ENCODE results near the gene FYN.
"Not testable (repeated sequence)": the region's sequence is repeated elsewhere in the genome, so short reads cannot be mapped to it uniquely, and the experiment has no call there.

The FYN gene

GRCh38 chr6:111838749-111839484, 34.3 kb downstream of the FYN start:
- DNase-seq, result no peak
- peak overlapping the region; percentile 15 for H3K4me3 Mint-ChIP-seq
- no peaks in the 10 kb centered on the region for H3K27me3 Mint-ChIP-seq
- H3K4me1 Mint-ChIP-seq (ENCODE audit: low read depth), result peaks cover 27% of the 10 kb centered on the region
- H3K36me3 Mint-ChIP-seq (ENCODE audit: low read depth), result peaks cover 40% of the 10 kb centered on the region
- H3K27ac Mint-ChIP-seq, result no peak overlapping the region
- H3K9me3 Mint-ChIP-seq, result no peaks in the 10 kb centered on the region

GRCh38 chr6:111837641-111838500, 35.4 kb downstream of the FYN start:
- H3K4me3 Mint-ChIP-seq, result peak overlapping the region; percentile 75
- H3K9me3 Mint-ChIP-seq, result no peaks in the 10 kb centered on the region
- no peak overlapping the region for H3K27ac Mint-ChIP-seq
- DNase-seq, result peak; percentile 71
- no peaks in the 10 kb centered on the region for H3K27me3 Mint-ChIP-seq
- peaks cover 50% of the 10 kb centered on the region for H3K36me3 Mint-ChIP-seq (ENCODE audit: low read depth)
- peaks cover 38% of the 10 kb centered on the region for H3K4me1 Mint-ChIP-seq (ENCODE audit: low read depth)

GRCh38 chr6:111837007-111837406, 36.2 kb downstream of the FYN start:
- DNase-seq, result no peak
- peaks cover 45% of the 10 kb centered on the region for H3K4me1 Mint-ChIP-seq (ENCODE audit: low read depth)
- peak overlapping the region; percentile 75 for H3K4me3 Mint-ChIP-seq
- H3K9me3 Mint-ChIP-seq, result no peaks in the 10 kb centered on the region
- peaks cover 57% of the 10 kb centered on the region for H3K36me3 Mint-ChIP-seq (ENCODE audit: low read depth)
- no peak overlapping the region for H3K27ac Mint-ChIP-seq
- H3K27me3 Mint-ChIP-seq, result no peaks in the 10 kb centered on the region

GRCh38 chr6:111835807-111836206, 37.4 kb downstream of the FYN start:
- no peak for DNase-seq
- Mint-ChIP-seq H3K27ac (peak overlapping the region; percentile 96), H3K4me1 (ENCODE audit: low read depth) (peaks cover 57% of the 10 kb centered on the region), H3K36me3 (ENCODE audit: low read depth) (peaks cover 70% of the 10 kb centered on the region), H3K9me3 (no peaks in the 10 kb centered on the region), H3K4me3 (peak overlapping the region; percentile 75), H3K27me3 (no peaks in the 10 kb centered on the region)

- H3K27me3 Mint-ChIP-seq, H3K9me3 Mint-ChIP-seq, DNase-seq: not testable (repeated sequence)
- peaks cover 74% of the 10 kb centered on the region for H3K36me3 Mint-ChIP-seq (ENCODE audit: low read depth)
- peak overlapping the region; percentile 96 for H3K27ac Mint-ChIP-seq
- H3K4me3 Mint-ChIP-seq, result peak overlapping the region; percentile 75
- H3K4me1 Mint-ChIP-seq (ENCODE audit: low read depth), result peaks cover 61% of the 10 kb centered on the region
Observed at GRCh38 chr6:111835398-111835797, 37.9 kb downstream of the FYN start.

GRCh38 chr6:111834356-111834755, 38.9 kb downstream of the FYN start:
- DNase-seq, result no peak
- no peaks in the 10 kb centered on the region for H3K9me3 Mint-ChIP-seq
- peaks cover 72% of the 10 kb centered on the region for H3K4me1 Mint-ChIP-seq (ENCODE audit: low read depth)
- peak overlapping the region; percentile 32 for H3K4me3 Mint-ChIP-seq
- peaks cover 84% of the 10 kb centered on the region for H3K36me3 Mint-ChIP-seq (ENCODE audit: low read depth)
- H3K27me3 Mint-ChIP-seq, result no peaks in the 10 kb centered on the region
- peak overlapping the region; percentile 96 for H3K27ac Mint-ChIP-seq

- no peaks in the 10 kb centered on the region for H3K9me3 Mint-ChIP-seq
- H3K36me3 Mint-ChIP-seq (ENCODE audit: low read depth), result peaks cover 94% of the 10 kb centered on the region
- H3K4me1 Mint-ChIP-seq (ENCODE audit: low read depth), result peaks cover 85% of the 10 kb centered on the region
- DNase-seq, result no peak
- H3K27ac Mint-ChIP-seq, result peak overlapping the region; percentile 96
- peak overlapping the region; percentile 65 for H3K4me3 Mint-ChIP-seq
- H3K27me3 Mint-ChIP-seq, result no peaks in the 10 kb centered on the region
Observed at GRCh38 chr6:111832833-111833418, 40.3 kb downstream of the FYN start.

- Mint-ChIP-seq H3K9me3 (no peaks in the 10 kb centered on the region), H3K4me1 (ENCODE audit: low read depth) (peaks cover 98% of the 10 kb centered on the region), H3K36me3 (ENCODE audit: low read depth) (peaks cover 98% of the 10 kb centered on the region), H3K4me3 (no peak overlapping the region), H3K27me3 (no peaks in the 10 kb centered on the region), H3K27ac (peak overlapping the region; percentile 60)
- DNase-seq, result no peak
Observed at GRCh38 chr6:111831408-111831807, 41.8 kb downstream of the FYN start.

- Mint-ChIP-seq H3K27ac (peak overlapping the region; percentile 60), H3K36me3 (ENCODE audit: low read depth) (peaks cover 98% of the 10 kb centered on the region), H3K9me3 (no peaks in the 10 kb centered on the region), H3K27me3 (no peaks in the 10 kb centered on the region), H3K4me1 (ENCODE audit: low read depth) (peaks cover 98% of the 10 kb centered on the region), H3K4me3 (no peak overlapping the region)
- no peak for DNase-seq
Observed at GRCh38 chr6:111829998-111830397, 43.3 kb downstream of the FYN start.

- H3K27me3 Mint-ChIP-seq, result no peaks in the 10 kb centered on the region
- H3K36me3 Mint-ChIP-seq (ENCODE audit: low read depth), result peaks cover 96% of the 10 kb centered on the region
- no peaks in the 10 kb centered on the region for H3K9me3 Mint-ChIP-seq
- DNase-seq, result no peak
- peaks cover 98% of the 10 kb centered on the region for H3K4me1 Mint-ChIP-seq (ENCODE audit: low read depth)
- peak overlapping the region; percentile 60 for H3K27ac Mint-ChIP-seq
- no peak overlapping the region for H3K4me3 Mint-ChIP-seq
Observed at GRCh38 chr6:111829581-111829980, 43.7 kb downstream of the FYN start.

GRCh38 chr6:111828809-111829208, 44.4 kb downstream of the FYN start:
- Mint-ChIP-seq H3K4me3 (no peak overlapping the region), H3K9me3 (no peaks in the 10 kb centered on the region), H3K4me1 (ENCODE audit: low read depth) (peaks cover 98% of the 10 kb centered on the region), H3K36me3 (ENCODE audit: low read depth) (peaks cover 89% of the 10 kb centered on the region), H3K27ac (peak overlapping the region; percentile 94), H3K27me3 (no peaks in the 10 kb centered on the region)
- DNase-seq, result no peak

- Mint-ChIP-seq H3K4me3 (peak overlapping the region; percentile 63), H3K27me3 (no peaks in the 10 kb centered on the region), H3K4me1 (ENCODE audit: low read depth) (peaks cover 92% of the 10 kb centered on the region), H3K9me3 (no peaks in the 10 kb centered on the region), H3K36me3 (ENCODE audit: low read depth) (peaks cover 87% of the 10 kb centered on the region), H3K27ac (peak overlapping the region; percentile 94)
- DNase-seq, result no peak
Observed at GRCh38 chr6:111825439-111826086, 47.7 kb downstream of the FYN start.

GRCh38 chr6:111824608-111825337, 48.5 kb downstream of the FYN start:
- DNase-seq, result no peak
- Mint-ChIP-seq H3K4me3 (peak overlapping the region; percentile 63), H3K27me3 (no peaks in the 10 kb centered on the region), H3K4me1 (ENCODE audit: low read depth) (peaks cover 88% of the 10 kb centered on the region), H3K36me3 (ENCODE audit: low read depth) (peaks cover 85% of the 10 kb centered on the region), H3K27ac (peak overlapping the region; percentile 94), H3K9me3 (no peaks in the 10 kb centered on the region)
